HG03354 (cell line): ENCODE data around the gene VWF.
A peak's percentile ranks its signal among the peaks of the same experiment; 100 is the strongest.
"Not testable (repeated sequence)": the region's sequence is repeated elsewhere in the genome, so short reads cannot be mapped to it uniquely, and the experiment has no call there.

Experiments used
- ATAC-seq: cut with Tn5 transposase; IDR thresholded peaks from one replicate; pipeline ENCODE4 v1.9.1; 2021; ENCODE audit warnings: mild to moderate bottlenecking; ENCODE audit not compliant: unreplicated experiment, poor library complexity, severe bottlenecking

Gene VWF

DNA sequence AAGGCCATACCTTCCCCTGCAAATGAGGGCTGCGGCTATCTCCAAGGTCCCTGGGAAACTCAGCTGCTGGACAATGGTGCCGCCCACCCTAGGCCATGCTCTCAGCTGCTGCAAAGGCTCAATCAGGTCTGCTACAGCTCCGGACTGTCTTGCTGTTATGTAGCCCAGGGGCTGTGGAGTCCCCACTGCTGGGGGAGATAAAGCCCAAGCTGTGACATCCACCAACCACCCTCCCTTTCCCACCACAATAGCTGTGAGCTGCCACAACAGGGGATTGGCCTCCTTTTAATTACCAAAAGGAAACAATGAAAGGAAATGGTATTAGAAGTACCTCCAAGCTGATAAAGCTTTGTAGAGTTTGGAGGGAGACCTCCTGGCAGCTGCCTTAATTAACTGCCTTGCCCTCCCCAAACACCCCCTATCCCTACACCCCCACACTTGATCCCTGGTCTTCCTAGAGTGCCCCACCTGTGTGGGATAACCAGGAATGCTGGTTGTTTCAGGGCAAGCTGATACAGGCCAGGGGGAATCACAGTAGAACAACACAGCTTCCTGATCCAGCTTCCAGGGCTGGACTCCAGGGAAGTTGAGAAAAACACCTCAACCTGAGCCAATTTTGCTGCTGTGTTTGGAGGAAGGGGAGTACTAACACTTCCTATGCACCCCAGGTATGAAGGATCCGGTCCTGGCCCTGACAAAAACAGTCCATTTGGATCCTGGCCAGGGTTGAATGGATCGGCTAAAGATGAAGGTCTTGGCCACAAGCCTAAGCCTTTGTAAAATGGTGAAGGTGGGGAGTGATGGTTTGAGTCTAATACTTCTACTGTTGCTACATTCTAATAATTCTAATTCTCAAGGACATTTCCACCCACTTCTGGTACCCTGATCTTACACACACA is at the start of gene VWF:
Gene VWF (minus strand): TSS at position 260 of the 899 bp plus-strand sequence. CDS start 1,474 bp downstream, outside the sequence.
- ATAC-seq = no peak

DNA sequence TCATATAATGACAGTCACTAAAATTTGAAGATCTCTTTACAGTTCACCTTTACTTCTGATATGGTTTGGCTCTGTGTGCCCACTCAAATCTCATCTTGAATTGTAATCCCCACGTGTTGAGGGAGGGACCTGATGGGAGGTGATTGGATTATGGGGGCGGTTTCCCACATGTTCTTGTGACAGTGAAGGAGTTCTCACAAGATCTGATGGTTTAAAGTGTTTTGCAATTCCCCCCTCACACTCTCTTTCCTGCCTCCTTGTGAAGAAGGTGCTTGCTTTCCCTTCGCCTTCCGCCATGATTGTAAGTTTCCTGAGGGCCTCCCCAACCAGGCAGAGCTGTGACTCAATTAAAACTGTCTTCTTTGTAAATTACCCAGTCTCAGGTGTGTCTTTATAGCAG is 48.4 kb upstream of the VWF start:
- no peak for ATAC-seq

DNA sequence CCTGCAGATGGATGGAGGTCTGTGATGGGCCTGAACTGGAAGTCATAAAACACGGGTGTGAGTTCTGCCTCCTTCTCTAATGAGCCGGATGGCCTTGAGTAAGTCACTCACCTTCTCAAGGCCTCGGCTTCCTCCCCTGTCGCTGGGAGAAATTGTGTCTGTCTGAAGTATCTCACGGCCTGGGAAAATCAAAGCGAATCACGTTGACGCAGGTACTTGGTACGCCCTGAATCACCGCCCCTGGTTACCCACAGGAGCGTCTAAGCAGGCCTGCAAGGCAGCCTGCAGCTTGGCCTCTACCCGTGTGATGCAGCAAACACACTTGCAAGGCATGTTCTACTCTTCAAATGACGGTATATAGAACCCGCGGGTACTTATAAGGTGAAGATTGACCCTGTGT is 47.6 kb upstream of the VWF start:
- no peak for ATAC-seq

DNA sequence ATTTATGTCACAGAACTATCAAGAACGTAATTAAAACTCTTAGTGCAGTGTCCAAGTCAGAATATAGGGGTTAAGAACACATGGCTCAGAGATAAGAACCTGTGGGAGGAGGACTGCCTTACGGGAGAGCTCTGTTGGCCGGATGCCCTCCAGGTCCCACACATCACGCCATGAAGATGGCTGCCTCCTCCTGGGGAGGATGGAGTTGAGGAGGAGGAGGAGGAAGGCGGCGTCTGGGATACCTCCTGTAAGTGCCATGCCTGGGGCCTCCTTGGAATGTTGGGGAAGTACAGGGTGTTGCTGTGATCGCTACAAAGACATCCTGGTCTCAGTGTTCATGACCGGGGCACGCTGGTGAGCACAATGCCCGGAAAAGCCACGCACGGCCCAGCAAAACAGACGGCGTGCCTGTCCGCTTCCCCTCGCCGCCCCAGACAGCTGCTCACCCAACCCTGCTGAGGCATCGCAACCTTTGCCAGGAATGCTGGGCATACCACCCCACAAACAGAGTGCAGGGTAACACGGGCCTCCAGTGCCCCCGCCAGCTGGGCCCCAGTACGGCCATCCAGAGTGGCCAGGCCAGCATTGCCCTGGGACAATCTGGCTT is 47.0 kb upstream of the VWF start:
- no peak for ATAC-seq

DNA sequence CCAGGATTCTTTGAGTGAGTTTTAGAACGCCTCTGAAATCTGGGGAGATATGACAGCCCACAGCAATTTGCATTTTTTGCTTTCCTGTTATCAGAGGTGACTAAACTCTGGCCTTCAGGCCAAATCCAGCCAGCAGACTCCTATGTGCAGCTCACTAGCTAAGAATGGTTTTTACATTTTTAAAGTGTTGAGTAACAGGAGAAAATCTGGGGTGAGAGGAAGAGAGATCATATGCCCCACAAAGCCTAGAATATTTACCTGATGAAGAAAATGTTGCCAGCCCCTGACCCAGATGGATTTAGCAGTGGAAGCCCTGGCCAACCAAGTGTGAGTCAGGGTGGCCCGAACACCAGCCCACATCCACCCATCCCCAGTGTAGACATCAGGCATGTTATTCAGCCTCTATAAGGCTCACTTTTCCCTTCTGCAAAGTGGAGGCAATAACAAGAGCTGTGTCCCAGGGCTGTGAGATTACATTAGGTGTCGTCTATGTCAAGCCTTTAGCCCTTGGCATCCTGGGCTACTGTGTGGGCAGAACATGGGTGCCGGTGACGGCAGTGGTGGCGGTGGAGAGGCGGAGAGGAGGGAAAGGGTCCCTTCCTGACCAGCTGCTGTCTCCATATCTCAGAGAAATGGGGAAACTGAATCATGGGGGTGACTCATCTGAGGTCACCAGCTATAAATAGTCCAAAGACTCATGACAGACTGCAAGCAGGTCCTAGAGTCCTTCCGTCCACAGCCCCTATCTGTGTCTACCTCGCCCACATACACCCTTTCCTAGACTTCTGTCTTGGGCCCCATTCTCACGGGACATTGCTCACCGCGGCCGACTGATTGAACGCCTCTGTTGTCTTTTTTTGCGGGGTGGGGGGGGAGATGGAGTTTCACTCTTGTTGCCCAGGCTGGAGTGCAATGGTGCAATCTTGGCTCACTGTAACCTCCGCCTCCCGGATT is 43.1 kb upstream of the VWF start:
- peak; percentile 79 for ATAC-seq

DNA sequence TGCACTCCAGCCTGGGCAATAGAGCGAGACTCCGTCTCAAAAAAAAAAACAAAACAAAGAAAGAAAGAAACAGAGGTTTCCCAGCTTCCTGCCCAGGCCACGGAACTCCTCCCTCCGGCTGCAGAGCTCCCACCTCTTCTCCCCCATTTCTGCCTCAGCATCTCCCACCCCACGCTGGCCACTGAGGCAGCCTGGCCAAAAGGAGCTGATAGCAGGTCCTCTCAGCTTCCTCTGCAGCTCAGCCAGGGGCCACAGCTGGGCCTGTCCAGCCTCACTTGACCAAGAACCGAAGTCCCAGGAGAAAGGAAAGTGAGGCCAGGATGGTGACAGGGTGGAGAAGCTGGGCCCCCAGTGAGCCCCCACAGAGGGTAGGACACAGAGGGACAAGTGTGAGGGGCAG is 42.3 kb upstream of the VWF start:
- no peak for ATAC-seq

DNA sequence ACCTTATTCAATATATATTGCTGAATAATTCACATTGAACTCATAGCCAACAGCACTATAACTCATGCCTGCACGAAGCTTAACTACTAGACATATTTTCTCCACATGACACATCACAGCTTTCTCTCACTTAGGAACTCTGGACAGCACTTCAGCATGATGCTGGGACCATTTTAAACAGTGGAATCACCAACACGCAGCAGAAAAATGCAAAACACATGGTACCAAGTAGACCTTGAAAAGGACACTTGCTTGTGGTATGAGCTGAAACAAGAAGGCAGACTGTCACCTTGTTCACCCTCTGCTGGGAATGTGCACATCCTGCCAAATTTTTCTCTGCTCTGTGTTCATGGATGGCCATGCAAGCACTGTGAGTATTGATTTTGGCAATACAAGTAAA is 40.9 kb upstream of the VWF start:
- ATAC-seq = no peak

DNA sequence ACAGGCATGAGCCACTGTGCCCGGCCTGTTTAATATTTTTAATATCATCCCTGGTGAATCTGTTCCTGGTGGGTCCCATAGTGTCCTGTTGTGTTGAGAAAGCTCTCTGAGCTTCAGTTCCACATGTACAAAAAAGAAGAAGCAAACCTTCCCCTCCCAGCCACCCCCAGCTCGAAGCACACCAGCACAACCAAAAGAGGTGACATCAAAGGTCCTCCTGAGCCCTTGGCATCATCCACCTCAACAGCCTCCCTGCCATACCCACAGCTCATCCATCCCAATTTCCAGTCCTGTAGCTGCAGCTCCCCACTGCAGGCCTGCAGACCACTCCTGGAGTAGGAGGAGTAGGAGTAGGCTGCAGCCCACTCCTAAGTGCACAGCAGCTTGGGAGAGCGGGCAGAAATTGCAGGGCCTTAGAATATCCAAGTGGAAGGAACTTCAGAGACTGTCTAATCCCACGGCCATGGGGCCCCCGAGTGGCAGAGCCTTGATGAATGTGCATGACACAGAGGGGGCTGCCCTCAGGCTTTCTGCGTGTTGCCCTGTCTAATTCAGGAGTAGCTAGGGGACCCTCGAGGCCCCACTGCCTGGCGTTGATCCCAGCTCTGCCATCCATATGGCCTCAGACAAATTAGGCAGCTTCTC is 39.1 kb upstream of the VWF start:
- ATAC-seq = no peak

DNA sequence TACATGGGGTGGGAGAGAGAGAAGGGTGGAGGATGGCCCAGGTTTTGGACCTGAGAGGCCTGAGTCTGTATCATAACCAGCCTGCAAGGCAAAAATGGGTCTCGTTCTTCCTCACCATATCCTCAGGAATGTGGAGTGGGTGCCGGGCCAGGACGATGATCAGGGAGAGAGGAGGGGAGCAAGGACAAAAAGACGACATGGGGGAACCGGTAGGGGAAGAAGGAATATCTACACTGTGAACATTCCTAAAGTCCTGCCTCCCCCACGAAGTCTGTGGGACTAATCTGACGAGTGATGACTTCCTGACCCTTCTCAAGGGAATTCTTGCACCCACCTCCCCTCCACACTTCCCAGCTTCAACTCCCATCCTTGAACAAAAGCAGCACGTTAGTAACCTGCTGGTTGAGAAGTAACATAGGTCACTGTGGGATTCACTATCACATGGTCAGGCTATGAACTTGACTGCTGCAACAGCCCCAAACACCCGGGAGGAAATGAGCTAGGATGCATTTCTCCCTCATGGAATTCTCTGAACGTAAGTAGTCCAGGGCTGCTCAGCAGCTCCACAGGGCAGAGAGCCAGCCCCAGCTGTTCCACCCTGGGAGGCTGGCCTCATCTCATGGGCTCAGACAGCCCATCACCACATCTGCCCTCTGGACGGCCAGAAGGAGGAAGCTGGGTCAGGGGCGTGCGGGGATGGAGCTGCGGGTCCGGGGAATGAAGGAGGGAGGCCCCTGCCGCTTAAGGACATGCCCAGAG is 36.8 kb upstream of the VWF start:
- no peak for ATAC-seq

DNA sequence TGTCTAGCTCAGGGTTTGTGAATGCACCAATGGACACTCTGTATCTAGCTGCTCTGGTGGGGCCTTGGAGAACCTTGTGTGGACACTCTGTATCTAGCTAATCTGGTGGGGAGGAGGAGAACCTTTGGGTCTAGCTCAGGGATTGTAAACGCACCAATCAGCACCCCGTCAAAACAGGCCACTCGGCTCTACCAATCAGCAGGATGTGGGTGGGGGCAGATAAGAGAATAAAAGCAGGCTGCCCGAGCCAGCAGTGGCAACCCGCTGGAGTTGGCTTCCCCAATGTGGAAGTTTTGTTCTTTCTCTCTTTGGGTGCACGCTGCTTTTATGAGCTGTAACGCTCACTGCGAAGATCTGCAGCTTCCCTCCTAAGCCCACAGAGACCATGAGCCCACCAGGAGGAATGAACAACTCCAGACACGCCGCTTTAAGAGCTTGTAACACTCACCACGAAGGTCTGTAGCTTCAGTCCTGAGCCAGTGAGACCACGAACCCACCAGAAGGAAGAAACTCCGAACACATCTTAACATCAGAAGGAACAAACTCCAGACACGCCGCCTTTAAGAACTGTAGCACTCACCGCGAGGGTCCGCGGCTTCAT is 35.7 kb upstream of the VWF start:
- ATAC-seq = not testable (repeated sequence)

DNA sequence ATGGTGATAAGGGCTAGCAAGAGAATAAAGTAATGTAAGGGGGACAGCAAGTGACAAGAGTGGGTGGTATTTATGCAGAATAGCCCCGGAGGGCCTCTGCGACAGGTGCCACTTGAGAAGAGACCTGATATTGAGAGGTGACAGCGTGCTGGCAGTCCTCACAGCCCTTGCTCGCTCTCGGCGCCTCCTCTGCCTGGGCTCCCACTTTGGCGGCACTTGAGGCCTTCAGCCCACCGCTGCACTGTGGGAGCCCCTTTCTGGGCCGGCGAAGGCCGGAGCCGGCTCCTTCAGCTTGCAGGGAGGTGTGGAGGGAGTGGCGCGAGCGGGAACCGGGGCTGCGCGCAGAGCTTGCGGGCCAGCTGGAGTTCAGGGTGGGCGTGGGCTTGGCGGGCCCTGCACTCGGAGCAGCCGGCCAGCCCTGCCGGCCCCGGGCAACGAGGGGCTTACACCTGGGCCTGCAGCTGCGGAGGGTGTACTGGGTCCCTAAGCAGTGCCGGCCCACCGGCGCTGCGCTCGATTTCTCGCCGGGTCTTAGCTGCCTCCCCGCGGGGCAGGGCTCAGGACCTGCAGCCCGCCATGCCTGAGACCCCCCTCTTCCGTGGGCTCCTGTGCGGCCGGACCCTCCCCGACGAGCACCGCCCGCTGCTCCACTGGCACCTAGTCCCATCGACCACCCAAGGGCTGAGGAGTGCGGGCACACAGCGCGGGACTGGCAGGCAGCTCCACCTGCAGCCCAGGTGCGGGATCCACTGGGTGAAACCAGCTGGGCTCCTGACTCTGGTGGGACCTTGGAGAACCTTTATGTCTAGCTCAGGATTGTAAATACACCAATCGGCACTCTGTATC is 34.9 kb upstream of the VWF start:
- not testable (repeated sequence) for ATAC-seq

DNA sequence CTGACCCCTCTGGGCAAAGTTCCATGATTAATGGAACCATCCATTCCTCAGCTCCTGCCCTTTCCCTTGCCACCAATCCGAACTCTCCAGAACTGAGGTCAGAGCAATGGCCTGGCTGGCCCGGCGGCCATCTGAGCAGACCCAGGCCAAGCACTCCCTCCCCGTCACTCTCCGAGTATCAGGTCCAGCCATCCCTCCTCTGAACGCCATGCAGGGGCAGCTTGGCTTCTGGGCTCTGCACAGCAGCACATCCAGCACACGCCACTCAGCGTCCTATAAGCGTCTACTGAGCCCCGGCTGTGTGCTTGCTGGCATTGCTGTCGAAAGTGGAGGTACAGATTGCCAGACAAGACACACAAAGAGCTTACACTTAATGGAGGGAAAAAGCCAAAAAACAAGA is 34.3 kb upstream of the VWF start:
- no peak for ATAC-seq

DNA sequence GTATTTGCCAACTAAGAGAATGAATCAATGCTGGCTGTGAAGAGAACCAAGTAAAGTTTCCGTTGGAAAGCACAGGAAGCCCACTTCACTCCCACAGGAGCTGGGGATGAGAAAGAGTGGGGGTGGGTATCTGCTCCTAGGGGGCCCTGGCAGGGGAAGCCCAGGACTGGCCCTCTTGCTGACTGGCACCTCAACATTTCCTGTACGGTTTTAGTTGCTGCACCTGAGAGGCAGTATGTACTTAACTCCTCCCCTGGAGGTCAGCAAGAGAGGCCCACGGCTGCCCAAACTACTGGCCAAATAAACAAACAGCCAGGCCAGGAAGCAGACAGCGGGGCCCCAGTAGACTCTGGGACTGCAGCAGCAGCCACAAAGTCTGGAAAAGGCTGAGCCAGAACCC is 33.8 kb upstream of the VWF start:
- no peak for ATAC-seq

DNA sequence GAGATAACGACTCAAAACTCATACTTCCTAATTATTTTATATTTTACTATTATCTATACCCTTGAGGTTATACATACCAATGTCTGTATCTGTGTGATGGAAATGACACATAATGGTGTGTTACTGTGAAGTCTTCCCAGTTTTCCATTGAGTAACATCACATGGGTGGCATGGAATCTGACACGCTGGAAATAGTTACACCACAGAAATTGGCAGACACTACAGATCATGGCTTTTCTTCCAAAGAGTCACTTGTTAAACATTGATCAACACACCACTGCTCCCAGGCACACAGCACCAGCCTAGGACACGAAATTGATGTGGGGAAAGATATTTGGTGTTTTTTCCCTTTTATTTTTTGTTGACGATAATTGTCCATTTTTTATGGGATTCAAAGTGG is 33.0 kb upstream of the VWF start:
- no peak for ATAC-seq

DNA sequence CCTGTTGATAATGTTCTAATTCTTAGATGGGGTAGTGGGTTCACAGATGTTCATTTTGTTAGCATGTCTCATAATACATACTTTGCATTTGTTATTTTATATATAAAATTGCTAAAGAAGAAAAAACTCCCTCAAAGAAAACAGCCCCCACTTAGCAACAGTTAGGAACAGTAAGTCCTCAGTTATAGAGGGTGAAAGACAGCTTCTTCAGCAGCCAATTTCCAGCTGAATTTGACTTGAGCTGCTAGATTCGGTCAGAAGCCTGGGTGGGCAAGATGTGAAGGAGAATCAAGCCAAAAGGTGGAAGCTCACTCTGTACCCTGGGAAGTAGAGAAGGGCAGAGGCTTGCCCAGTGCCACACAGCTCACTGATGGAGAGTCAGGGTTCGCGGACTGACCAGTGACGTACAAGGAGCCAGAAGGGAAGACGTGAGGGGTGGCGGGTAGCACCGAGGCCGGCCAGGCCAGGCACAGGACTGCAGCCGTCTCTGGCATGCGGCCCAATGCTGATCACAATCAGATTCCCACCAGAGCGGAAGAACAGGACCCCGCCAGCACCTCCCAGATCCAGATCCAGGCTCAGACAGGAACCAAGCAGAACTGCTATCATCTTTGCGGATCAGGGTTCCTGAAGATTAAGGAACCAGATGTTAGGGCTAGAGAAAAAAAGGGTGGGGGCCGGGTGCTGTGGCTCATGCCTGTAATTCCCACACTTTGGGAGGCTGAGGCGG is 30.4 kb upstream of the VWF start:
- no peak for ATAC-seq

DNA sequence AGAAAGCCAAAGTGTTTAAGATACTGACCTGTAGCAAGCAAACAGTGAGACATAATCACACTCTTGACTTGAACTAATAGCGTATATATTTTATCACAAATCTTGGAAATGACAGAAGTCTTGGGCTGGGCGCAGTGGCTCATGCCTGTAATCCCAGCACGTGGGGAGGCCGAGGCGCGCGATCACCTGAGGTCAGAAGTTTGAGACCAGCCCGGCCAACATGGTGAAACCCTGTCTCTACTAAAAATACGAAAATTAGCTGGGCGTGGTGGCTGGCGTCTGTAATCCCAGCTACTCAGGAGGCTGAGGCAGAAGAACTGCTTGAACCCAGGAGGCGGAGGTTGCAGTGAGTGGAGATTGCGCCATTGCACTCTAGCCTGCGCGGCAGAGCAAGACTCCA is 24.3 kb upstream of the VWF start:
- not testable (repeated sequence) for ATAC-seq

DNA sequence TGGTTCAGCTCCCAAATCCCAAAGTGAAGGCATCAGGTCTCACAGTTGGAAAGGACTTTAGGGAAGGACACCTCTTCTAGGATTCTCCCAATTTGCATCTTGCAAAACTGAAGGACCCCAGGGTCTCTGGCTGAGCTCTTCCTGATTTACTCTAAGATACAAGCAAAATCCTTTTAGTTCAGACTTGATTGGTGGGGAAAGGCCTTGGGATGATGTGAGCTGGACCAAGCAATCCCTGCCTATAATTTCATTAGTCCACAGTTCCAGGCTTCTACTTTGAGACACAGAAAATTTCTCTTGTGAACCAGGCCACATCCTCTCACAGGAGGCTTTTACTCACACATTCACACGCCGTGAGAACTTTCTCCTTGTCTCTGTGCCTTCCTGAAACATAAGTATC is 23.6 kb upstream of the VWF start:
- ATAC-seq = no peak
